ENCODE data around the gene ELF2. TPM values are rescaled to one million over a fixed set of nuclear protein-coding genes. Genes with fewer than 3 reads are reported as not detected.
A peak's percentile ranks its signal among the peaks of the same experiment; 100 is the strongest.
"Not testable (repeated sequence)": the region's sequence is repeated elsewhere in the genome, so short reads cannot be mapped to it uniquely, and the experiment has no call there.

The ELF2 gene
- total RNA-seq, 4 donors from 2014 or later: 37.1 to 54.9 (median 44.7) TPM

DNA sequence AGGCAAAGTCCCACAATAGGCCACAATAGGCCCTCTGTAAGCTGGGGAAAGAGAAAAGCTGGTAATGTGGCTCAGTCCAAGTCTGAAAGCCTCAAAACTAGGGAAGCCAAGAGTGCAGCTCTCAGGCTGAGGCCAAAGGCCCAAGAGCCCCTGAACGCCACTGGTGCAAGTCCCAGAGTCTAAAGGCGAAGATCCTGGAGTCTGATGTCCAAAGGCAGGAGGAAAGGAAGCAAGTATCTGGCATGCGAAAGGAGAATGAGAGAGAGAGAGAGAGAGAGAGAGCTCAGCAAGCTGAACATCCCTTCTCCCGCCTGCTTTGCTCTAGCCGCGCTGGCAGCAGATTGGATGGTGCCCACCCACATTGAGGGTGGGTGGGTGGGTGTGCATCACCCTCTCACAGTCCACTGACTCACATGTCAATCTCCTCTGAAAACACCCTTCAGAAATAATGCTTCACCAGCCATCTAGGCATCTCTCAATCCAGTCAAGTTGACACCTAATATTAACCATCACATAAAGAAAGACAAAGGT is 30.9 kb upstream of the ELF2 start:
- H3K4me3 ChIP-seq (ENCODE audit: low read depth, poor library complexity, severe bottlenecking): no peak overlapping the region
- no peak for TF ChIP-seq POLR2A (IDR thresholded peaks at IDR 0.05)
- TF ChIP-seq, protein P1, sequence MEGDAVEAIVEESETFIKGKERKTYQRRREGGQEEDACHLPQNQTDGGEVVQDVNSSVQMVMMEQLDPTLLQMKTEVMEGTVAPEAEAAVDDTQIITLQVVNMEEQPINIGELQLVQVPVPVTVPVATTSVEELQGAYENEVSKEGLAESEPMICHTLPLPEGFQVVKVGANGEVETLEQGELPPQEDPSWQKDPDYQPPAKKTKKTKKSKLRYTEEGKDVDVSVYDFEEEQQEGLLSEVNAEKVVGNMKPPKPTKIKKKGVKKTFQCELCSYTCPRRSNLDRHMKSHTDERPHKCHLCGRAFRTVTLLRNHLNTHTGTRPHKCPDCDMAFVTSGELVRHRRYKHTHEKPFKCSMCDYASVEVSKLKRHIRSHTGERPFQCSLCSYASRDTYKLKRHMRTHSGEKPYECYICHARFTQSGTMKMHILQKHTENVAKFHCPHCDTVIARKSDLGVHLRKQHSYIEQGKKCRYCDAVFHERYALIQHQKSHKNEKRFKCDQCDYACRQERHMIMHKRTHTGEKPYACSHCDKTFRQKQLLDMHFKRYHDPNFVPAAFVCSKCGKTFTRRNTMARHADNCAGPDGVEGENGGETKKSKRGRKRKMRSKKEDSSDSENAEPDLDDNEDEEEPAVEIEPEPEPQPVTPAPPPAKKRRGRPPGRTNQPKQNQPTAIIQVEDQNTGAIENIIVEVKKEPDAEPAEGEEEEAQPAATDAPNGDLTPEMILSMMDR (IDR thresholded peaks at IDR 0.05): no peak
- WGBS, 2 donors: 73 to 75% methylated on average over 6 of the region's 6 CpGs
- intact Hi-C loops (cut with DNase I; ENCODE audit: low total_unique reads): no loop called here
- DNase-seq (ENCODE audit: low spot score in 2 of 2): no peak

DNA sequence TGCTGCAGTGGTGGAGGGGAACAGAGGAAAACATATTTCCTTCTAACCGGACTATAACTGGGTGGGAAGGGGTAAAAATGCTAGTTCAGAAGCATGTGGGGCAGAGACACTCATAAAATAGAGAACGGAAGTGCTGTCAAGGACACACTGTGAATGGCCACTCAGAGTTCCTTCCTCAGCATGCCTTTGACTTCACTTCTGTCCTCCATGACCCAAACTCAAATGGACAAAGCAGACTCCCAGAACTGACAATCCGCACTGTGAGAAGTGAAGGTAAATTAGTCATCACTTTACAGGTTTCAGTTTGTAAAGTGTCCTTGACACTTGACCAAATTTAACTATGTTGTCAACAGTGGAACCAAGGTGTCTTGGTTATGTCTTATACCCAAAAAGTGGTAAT is 30.2 kb upstream of the ELF2 start:
- H3K4me3 ChIP-seq (ENCODE audit: low read depth, poor library complexity, severe bottlenecking): no peak overlapping the region
- DNase-seq (ENCODE audit: low spot score in 2 of 2): no peak
- TF ChIP-seq POLR2A (IDR thresholded peaks at IDR 0.05): no peak
- TF ChIP-seq, protein P1 (IDR thresholded peaks at IDR 0.05): no peak
- WGBS, 2 donors: 71 to 92% methylated on average over 3 of the region's 3 CpGs
- intact Hi-C loops (cut with DNase I; ENCODE audit: low total_unique reads): no loop called here

DNA sequence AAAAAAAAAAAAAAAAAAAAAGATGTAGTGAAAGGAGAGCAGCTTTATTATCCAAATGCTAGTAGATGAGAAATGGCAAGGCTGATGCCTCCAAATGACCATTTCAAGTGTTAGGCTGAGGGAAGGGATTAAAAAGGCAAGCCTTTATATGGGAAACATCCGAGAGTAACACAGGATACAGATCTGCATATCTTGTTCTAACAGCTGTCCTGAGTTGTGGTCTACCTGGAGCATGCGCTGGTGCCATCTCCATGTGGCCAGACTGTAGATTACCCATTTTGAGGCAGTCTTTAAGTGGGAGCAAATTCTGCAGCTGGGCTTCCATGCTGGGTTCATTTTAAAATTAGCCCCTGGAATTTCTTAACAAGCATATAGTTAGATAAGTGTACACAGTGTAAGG is 26.0 kb upstream of the ELF2 start:
- TF ChIP-seq, protein P1 (IDR thresholded peaks at IDR 0.05): no peak
- no peak for TF ChIP-seq POLR2A (IDR thresholded peaks at IDR 0.05)
- no peak for DNase-seq (ENCODE audit: low spot score in 2 of 2)
- no peak overlapping the region for H3K4me3 ChIP-seq (ENCODE audit: low read depth, poor library complexity, severe bottlenecking)
- WGBS, 2 donors: 92 to 94% methylated on average over 2 of the region's 2 CpGs
- intact Hi-C loops (cut with DNase I; ENCODE audit: low total_unique reads): no loop called here

DNA sequence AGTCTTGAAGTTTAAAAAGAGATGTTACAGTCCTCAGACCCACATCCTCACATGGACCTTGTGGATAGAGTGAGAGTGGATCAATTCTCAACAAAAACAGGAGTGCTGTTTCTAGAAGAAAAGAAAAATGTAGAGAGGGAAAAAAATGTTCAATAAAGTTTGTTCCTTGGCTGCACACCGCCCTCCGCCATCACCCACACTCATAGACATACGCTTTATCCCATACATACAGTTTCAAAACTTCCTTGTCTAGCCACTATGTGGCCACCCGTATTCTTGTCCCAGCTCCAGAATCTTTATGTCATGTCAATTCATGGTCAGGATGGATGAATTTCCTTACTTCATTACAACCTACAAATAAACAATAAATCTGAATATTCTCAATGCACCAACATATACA is 23.5 kb upstream of the ELF2 start:
- 91 to 96% methylated on average over 4 of the region's 4 CpGs for WGBS, 2 donors
- no peak overlapping the region for H3K4me3 ChIP-seq (ENCODE audit: low read depth, poor library complexity, severe bottlenecking)
- TF ChIP-seq, protein P1 (IDR thresholded peaks at IDR 0.05): no peak
- TF ChIP-seq POLR2A (IDR thresholded peaks at IDR 0.05): no peak
- intact Hi-C loops (cut with DNase I; ENCODE audit: low total_unique reads): no loop called here
- peak in 1 of 2 donors; percentile 14 for DNase-seq (ENCODE audit: low spot score in 2 of 2)

DNA sequence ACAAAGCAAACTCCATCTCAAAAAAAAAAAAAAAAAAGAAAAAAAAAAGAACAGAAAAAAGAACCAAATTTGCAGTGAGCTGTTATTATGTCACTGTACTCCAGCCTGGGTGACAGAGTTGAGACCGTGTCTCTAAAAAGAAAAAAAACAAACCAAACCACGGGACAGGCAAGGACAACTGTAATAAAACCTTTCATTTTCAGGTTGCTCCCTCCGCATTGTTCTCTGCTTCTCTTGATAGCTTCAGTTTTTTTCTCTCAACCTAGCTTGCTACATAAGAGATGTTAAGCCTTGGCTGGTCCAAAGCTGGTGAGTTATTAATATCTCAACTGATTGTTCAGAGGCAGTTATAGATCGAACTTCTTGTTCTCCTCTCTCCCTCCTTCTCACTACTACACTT is 23.1 kb upstream of the ELF2 start:
- no peak overlapping the region for H3K4me3 ChIP-seq (ENCODE audit: low read depth, poor library complexity, severe bottlenecking)
- 74 to 78% methylated on average over 4 of the region's 4 CpGs for WGBS, 2 donors
- TF ChIP-seq, protein P1 (IDR thresholded peaks at IDR 0.05): no peak
- TF ChIP-seq POLR2A (IDR thresholded peaks at IDR 0.05): no peak
- intact Hi-C loops (cut with DNase I; ENCODE audit: low total_unique reads): no loop called here
- DNase-seq (ENCODE audit: low spot score in 2 of 2): peak in 1 of 2 donors; percentile 2

DNA sequence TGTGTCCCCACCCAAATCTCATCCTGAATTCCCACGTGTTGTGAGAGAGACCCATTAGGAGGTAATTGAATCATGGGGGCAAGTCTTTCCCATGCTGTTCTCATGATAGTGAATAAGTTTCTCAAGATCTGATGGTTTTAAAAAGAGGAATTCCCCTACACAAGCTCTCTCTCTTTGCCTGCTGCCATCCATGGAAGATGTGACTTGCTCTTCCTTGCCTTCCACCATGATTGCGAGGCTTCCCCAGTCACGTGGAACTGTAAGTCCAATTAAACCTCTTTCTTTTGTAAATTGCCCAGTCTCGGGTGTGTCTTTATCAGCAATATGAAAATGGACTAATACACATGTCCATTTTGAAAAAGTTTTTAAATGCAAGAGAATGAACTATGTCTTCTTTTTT is 20.2 kb upstream of the ELF2 start:
- intact Hi-C loops (cut with DNase I; ENCODE audit: low total_unique reads); H3K4me3 ChIP-seq (ENCODE audit: low read depth, poor library complexity, severe bottlenecking): not testable (repeated sequence)
- peak in 1 of 2 donors; percentile 5 for DNase-seq (ENCODE audit: low spot score in 2 of 2)
- WGBS, 2 donors: 87 to 90% methylated on average over 4 of the region's 4 CpGs

Data from lower leg skin (tissue), 4 donors.